Coronary artery (tissue), 2 donors: Measurements from ENCODE around the gene NCOA6.
"Not testable (repeated sequence)": the region's sequence is repeated elsewhere in the genome, so short reads cannot be mapped to it uniquely, and the experiment has no call there.

ENCODE experiments used
- DNase-seq: peaks from one replicate; pipeline ENCODE4 v3.0.0-alpha.2; 2017; ENCODE audit warnings: low spot score
- H3K27ac ChIP-seq, 2 donors: fragments of 200-600 bp; sonication (generic); one replicate each; pipeline ENCODE4 v1.5.1; 2016 to 2019
- H3K4me3 ChIP-seq: fragments of 200-600 bp; sonication (generic); 2 replicates; pipeline ENCODE4 v1.5.1; 2016; ENCODE audit warnings: mild to moderate bottlenecking, moderate library complexity
- CTCF ChIP-seq: fragments of 200-600 bp; sonication (generic); IDR thresholded peaks from one replicate; pipeline ENCODE4 v1.5.1; 2019; ENCODE audit warnings: antibody characterized with exemption

The NCOA6 gene

DNA sequence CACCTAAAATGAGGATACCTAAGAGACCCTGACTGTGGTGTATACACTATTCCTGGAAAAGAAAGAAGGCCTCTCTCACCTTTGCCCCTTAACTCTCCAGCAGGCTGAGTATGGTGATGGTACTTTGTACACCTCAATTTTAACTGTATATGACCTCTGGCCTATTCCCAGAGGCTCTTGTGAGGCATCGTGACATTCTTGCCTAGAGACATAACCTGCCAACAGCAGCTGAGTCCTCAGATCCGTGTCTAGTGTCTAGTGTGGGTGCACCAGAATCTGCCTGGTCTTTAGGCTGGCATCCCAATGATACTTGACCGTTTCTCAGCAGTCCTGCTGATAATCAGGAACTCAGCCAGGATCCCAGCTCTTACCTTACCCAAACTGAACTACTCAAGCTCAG, 101.3 kb downstream of the NCOA6 start:
- H3K27ac ChIP-seq, result no peak overlapping the region

DNA sequence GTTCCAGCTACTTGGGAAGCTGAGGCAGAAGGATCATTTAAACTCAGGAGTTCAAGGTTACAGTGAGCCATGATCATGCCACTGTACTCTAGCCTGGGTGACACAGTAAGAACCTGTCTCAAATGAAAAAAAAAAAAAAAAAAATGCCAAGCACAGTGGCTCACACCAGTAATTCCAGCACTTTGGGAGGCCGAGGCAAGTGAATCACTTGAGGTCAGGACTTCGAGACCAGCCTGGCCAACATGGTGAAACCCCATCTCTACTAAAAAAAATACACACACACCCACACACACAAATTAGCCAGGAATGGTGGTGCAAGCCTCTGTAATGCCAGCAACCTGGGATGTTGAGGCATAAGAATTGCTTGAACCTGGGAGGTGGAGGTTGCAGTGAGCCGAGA, 102.9 kb downstream of the NCOA6 start:
- not testable (repeated sequence) for H3K27ac ChIP-seq, H3K4me3 ChIP-seq, DNase-seq

More for the DNA sequence above, 101.3 kb downstream of the NCOA6 start:
- H3K4me3 ChIP-seq, result no peak overlapping the region
- no peak for TF ChIP-seq CTCF
- no peak for DNase-seq

- Histone ChIP-seq H3K4me3 (no peak overlapping the region), H3K27ac (no peak overlapping the region)
- no peak for DNase-seq
- no peak for TF ChIP-seq CTCF
Observed at GRCh38 chr20:34720266-34720665, 105.2 kb downstream of the NCOA6 start.

DNA sequence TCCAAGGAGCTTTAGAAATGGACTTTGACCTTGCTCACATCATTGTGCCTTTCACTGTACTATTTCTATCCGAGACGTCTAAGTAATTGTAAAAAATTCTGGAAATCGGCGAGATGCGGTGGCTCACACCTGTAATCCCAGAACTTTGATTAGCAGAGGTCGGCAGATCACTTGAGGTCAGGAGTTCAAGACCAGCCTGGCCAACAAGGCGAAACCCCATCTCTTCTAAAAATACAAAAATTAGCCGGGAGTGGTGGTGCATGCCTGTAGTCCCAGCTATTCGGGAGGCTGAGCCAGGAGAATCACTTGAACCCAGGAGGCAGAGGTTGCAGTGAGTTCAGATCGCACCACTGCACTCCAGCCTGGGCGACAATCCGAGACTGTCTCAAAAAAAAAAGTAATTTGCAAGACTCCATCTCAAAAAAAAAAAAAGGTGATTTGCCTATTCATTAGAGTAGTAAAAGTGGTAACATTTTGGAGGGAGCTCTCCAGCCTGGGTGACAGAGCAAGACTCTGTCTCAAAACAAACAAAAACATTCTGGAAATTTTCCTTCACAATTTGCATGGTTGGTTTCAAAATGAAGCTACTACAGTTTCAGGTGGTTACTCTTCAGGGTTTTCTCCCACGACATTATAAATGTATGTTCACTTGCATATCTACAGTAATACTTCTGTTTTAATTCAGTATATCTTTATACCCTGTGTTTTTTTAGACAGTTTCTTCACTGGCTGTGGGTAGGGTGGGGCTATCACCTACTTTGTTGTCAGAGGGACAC, 106.0 kb downstream of the NCOA6 start:
- H3K27ac ChIP-seq, DNase-seq, H3K4me3 ChIP-seq: not testable (repeated sequence)

GRCh38 chr20:34717230-34718095, 108.0 kb downstream of the NCOA6 start:
- Histone ChIP-seq H3K4me3 (no peak overlapping the region), H3K27ac (no peak overlapping the region)
- no peak for TF ChIP-seq CTCF
- no peak for DNase-seq

DNA sequence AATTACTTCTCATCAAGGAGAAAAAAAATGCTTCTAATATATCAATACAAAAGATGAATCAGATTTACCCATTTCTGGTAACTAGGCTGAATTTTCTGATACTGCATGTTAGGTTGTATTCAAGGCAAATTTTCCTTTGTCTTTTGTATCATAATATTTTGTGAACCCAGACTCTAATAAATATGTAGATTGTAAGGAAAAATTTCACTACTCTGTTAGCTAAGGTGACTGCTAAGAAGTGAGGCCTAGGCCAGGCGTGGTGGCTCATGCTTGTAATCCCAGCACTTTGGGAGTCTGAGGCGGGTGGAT, 108.6 kb downstream of the NCOA6 start:
- no peak overlapping the region for H3K27ac ChIP-seq
- DNase-seq, result no peak
- no peak overlapping the region for H3K4me3 ChIP-seq
- TF ChIP-seq CTCF, result no peak

GRCh38 chr20:34715384-34715783, 110.1 kb downstream of the NCOA6 start:
- no peak for TF ChIP-seq CTCF
- Histone ChIP-seq H3K4me3 (no peak overlapping the region), H3K27ac (no peak overlapping the region)
- no peak for DNase-seq

- not testable (repeated sequence) for H3K4me3 ChIP-seq, H3K27ac ChIP-seq, DNase-seq
Observed at GRCh38 chr20:34713944-34714515, 111.4 kb downstream of the NCOA6 start.
